HFFc6 (cell line): ENCODE results near the gene CORO6. TPM values are rescaled to one million over a fixed set of nuclear protein-coding genes. Genes with fewer than 3 reads are reported as not detected.

Experiments used
- DNase-seq: peaks from one replicate; pipeline ENCODE4 v3.0.0-alpha.2; 2018
- H3K27ac Mint-ChIP-seq: 2 replicates; pipeline ENCODE4 v1.8.0; 2020; ENCODE audit warnings: mild to moderate bottlenecking, mixed read lengths
- H3K27me3 Mint-ChIP-seq: 2 replicates; pipeline ENCODE4 v1.8.0; 2021; ENCODE audit warnings: mild to moderate bottlenecking, moderate library complexity, mixed read lengths; ENCODE audit not compliant: insufficient read depth
- H3K36me3 Mint-ChIP-seq: 2 replicates; pipeline ENCODE4 v1.8.0; 2021; ENCODE audit warnings: low read depth, mixed read lengths
- H3K4me1 Mint-ChIP-seq: 2 replicates; pipeline ENCODE4 v1.8.0; 2020; ENCODE audit warnings: low read depth, mixed read lengths
- H3K4me3 Mint-ChIP-seq: 2 replicates; pipeline ENCODE4 v1.8.0; 2020; ENCODE audit warnings: mild to moderate bottlenecking, moderate library complexity, mixed read lengths
- H3K9me3 Mint-ChIP-seq: 2 replicates; pipeline ENCODE4 v1.8.0; 2020; ENCODE audit warnings: mild to moderate bottlenecking, mixed read lengths
- CTCF ChIP-seq: fragments of 200-600 bp; sonication (generic); IDR thresholded peaks from 2 replicates; pipeline ENCODE4 v1.5.0; 2021; ENCODE audit warnings: antibody characterized with exemption, mild to moderate bottlenecking
- total RNA-seq, 6 experiments: library from RNA; stranded (reverse); fragmentation: NEBNext Ultra II Directional; extraction: Animal tissue kit (Norgen Biotek cat#: 25700); gene quantifications; 2 replicates in 1 of 6; 3 replicates in 5 of 6; pipeline ENCODE4 v1.2.3, GENCODE V29; 2021

Gene CORO6
- total RNA-seq, 6 experiments from 2014 or later = 4.6 to 6.1 (median 5.4) TPM

GRCh38 chr17:29633886-29634285 lies 11.2 kb upstream of the CORO6 start:
- TF ChIP-seq CTCF = no peak
- Mint-ChIP-seq H3K4me3 (no peak overlapping the region), H3K4me1 (peaks cover 5% of the 10 kb centered on the region), H3K27ac (no peak overlapping the region), H3K27me3 (peaks cover 2% of the 10 kb centered on the region; the same call in 1 of the 2 replicates), H3K36me3 (peaks cover 21% of the 10 kb centered on the region), H3K9me3 (no peaks in the 10 kb centered on the region)
- DNase-seq = no peak

GRCh38 chr17:29630630-29631193 lies 8.0 kb upstream of the CORO6 start:
- Mint-ChIP-seq H3K9me3 (no peaks in the 10 kb centered on the region), H3K27me3 (no peaks in the 10 kb centered on the region; the same call in 1 of the 2 replicates), H3K4me3 (no peak overlapping the region), H3K36me3 (peaks cover 10% of the 10 kb centered on the region), H3K27ac (no peak overlapping the region), H3K4me1 (peaks cover 4% of the 10 kb centered on the region)
- no peak for DNase-seq
- TF ChIP-seq CTCF = no peak

- TF ChIP-seq CTCF = no peak
- Mint-ChIP-seq H3K4me1 (peaks cover 12% of the 10 kb centered on the region), H3K27me3 (no peaks in the 10 kb centered on the region; the same call in 1 of the 2 replicates), H3K36me3 (peaks cover 9% of the 10 kb centered on the region), H3K27ac (no peak overlapping the region), H3K4me3 (no peak overlapping the region), H3K9me3 (no peaks in the 10 kb centered on the region)
- DNase-seq = no peak
These were observed 7.1 kb upstream of the CORO6 start for GRCh38 chr17:29629839-29630238.

GRCh38 chr17:29628644-29629043 lies 5.9 kb upstream of the CORO6 start:
- Mint-ChIP-seq H3K27ac (no peak overlapping the region), H3K27me3 (no peaks in the 10 kb centered on the region; the same call in 1 of the 2 replicates), H3K4me3 (no peak overlapping the region), H3K36me3 (peaks cover 9% of the 10 kb centered on the region), H3K4me1 (peaks cover 15% of the 10 kb centered on the region), H3K9me3 (no peaks in the 10 kb centered on the region)
- DNase-seq = no peak
- TF ChIP-seq CTCF = no peak

GRCh38 chr17:29627951-29628350 lies 5.2 kb upstream of the CORO6 start:
- Mint-ChIP-seq H3K4me1 (peaks cover 15% of the 10 kb centered on the region), H3K4me3 (no peak overlapping the region), H3K27me3 (no peaks in the 10 kb centered on the region; the same call in 1 of the 2 replicates), H3K9me3 (no peaks in the 10 kb centered on the region), H3K36me3 (peaks cover 9% of the 10 kb centered on the region), H3K27ac (no peak overlapping the region)
- no peak for DNase-seq
- no peak for TF ChIP-seq CTCF
